Subcutaneous abdominal adipose tissue (tissue), 5 donors: Measurements from ENCODE around the gene HAND1.

ENCODE experiments used
- H3K27ac ChIP-seq: one replicate; pipeline ENCODE4 v1.7.0; 2013; ENCODE audit warnings: low read depth, mild to moderate bottlenecking, inconsistent platforms, low read length, moderate library complexity
- H3K27me3 ChIP-seq, 5 donors: one replicate each; pipeline ENCODE4 v1.7.0; 2013; ENCODE audit warnings: low read length in 5 of 5, inconsistent platforms in 1 of 5; ENCODE audit not compliant: control insufficient read depth in 5 of 5, insufficient read depth in 4 of 5
- H3K36me3 ChIP-seq, 5 donors: one replicate each; pipeline ENCODE4 v1.7.0; 2013; ENCODE audit warnings: low read length in 5 of 5; ENCODE audit not compliant: control insufficient read depth in 5 of 5, insufficient read depth in 5 of 5
- H3K4me1 ChIP-seq, 5 donors: one replicate each; pipeline ENCODE4 v1.7.0; 2013; ENCODE audit warnings: low read length in 5 of 5, mild to moderate bottlenecking in 3 of 5, moderate library complexity in 1 of 5; ENCODE audit not compliant: control insufficient read depth in 5 of 5, insufficient read depth in 5 of 5
- H3K4me3 ChIP-seq, 5 donors: one replicate each; pipeline ENCODE4 v1.7.0; 2013; ENCODE audit warnings: low read length in 5 of 5, low read depth in 1 of 5
- H3K9ac ChIP-seq, 5 donors: one replicate each; pipeline ENCODE4 v1.7.0; 2013; ENCODE audit warnings: low read length in 5 of 5, mild to moderate bottlenecking in 4 of 5, moderate library complexity in 3 of 5
- H3K9me3 ChIP-seq, 5 donors: one replicate each; pipeline ENCODE4 v1.7.0; 2013; ENCODE audit warnings: low read length in 5 of 5; ENCODE audit not compliant: control insufficient read depth in 5 of 5
- donor health status: healthy.
- donor health status: healthy.
- donor health status: healthy.
- donor health status: healthy.
- donor health status: healthy.

The HAND1 gene

GRCh38 chr5:154479944-154480750 lies 2.1 kb upstream of the HAND1 start:
- Histone ChIP-seq H3K27me3 (peaks cover 83 to 100% (median 95%) of the 10 kb centered on the region in 5 donors), H3K9ac (no peak overlapping the region), H3K4me1 (peaks cover 3 to 64% (median 52%) of the 10 kb centered on the region in 5 donors), H3K9me3 (no peaks in the 10 kb centered on the region), H3K36me3 (no peaks in the 10 kb centered on the region), H3K27ac (no peak overlapping the region), H3K4me3 (no peak overlapping the region)

- Histone ChIP-seq H3K27ac (no peak overlapping the region), H3K9me3 (no peaks in the 10 kb centered on the region), H3K27me3 (peaks cover 83 to 100% (median 96%) of the 10 kb centered on the region in 5 donors), H3K4me1 (peaks cover 3 to 59% (median 52%) of the 10 kb centered on the region in 5 donors), H3K4me3 (no peak overlapping the region), H3K36me3 (no peaks in the 10 kb centered on the region), H3K9ac (no peak overlapping the region)
Observed at GRCh38 chr5:154479160-154479943, 1.3 kb upstream of the HAND1 start.

- H3K36me3 ChIP-seq: no peaks in the 10 kb centered on the region
- H3K4me1 ChIP-seq: peaks cover 3 to 59% (median 52%) of the 10 kb centered on the region in 5 donors
- no peak overlapping the region for H3K27ac ChIP-seq
- no peaks in the 10 kb centered on the region for H3K9me3 ChIP-seq
- peak overlapping the region in 1 of 5 donors; percentile 57 for H3K4me3 ChIP-seq
- H3K27me3 ChIP-seq: peaks cover 83 to 100% (median 96%) of the 10 kb centered on the region in 5 donors
- H3K9ac ChIP-seq: no peak overlapping the region
Observed at GRCh38 chr5:154478752-154479159, 729 bp upstream of the HAND1 start.

GRCh38 chr5:154477382-154478223 lies 424 bp downstream of the HAND1 start:
- H3K4me3 ChIP-seq: peak overlapping the region; percentile 13 to 57 (median 53)
- H3K36me3 ChIP-seq: no peaks in the 10 kb centered on the region
- H3K4me1 ChIP-seq: peaks cover 3 to 62% (median 55%) of the 10 kb centered on the region in 5 donors
- H3K9me3 ChIP-seq: no peaks in the 10 kb centered on the region
- no peak overlapping the region for H3K27ac ChIP-seq
- H3K9ac ChIP-seq: no peak overlapping the region
- H3K27me3 ChIP-seq: peaks cover 86 to 100% (median 95%) of the 10 kb centered on the region in 5 donors

GRCh38 chr5:154476354-154477205 lies 1.4 kb downstream of the HAND1 start:
- H3K9me3 ChIP-seq: no peaks in the 10 kb centered on the region
- no peak overlapping the region for H3K27ac ChIP-seq
- H3K4me1 ChIP-seq: peaks cover 3 to 61% (median 55%) of the 10 kb centered on the region in 5 donors
- peaks cover 78 to 99% (median 95%) of the 10 kb centered on the region in 5 donors for H3K27me3 ChIP-seq
- H3K4me3 ChIP-seq: peak overlapping the region in 1 of 5 donors; percentile 57
- H3K36me3 ChIP-seq: no peaks in the 10 kb centered on the region
- no peak overlapping the region for H3K9ac ChIP-seq

GRCh38 chr5:154475591-154476353 lies 2.3 kb downstream of the HAND1 start:
- no peaks in the 10 kb centered on the region for H3K36me3 ChIP-seq
- no peaks in the 10 kb centered on the region for H3K9me3 ChIP-seq
- H3K27ac ChIP-seq: no peak overlapping the region
- peaks cover 3 to 61% (median 57%) of the 10 kb centered on the region in 5 donors for H3K4me1 ChIP-seq
- H3K9ac ChIP-seq: no peak overlapping the region
- H3K27me3 ChIP-seq: peaks cover 77 to 99% (median 95%) of the 10 kb centered on the region in 5 donors
- peak overlapping the region in 1 of 5 donors; percentile 20 for H3K4me3 ChIP-seq

- H3K9me3 ChIP-seq: no peaks in the 10 kb centered on the region
- H3K4me1 ChIP-seq: peaks cover 3 to 61% (median 57%) of the 10 kb centered on the region in 5 donors
- no peak overlapping the region for H3K4me3 ChIP-seq
Observed at GRCh38 chr5:154474396-154475334, 3.4 kb downstream of the HAND1 start.

More at GRCh38 chr5:154474396-154475334, 3.4 kb downstream of the HAND1 start:
- Histone ChIP-seq H3K27me3 (peaks cover 67 to 96% (median 84%) of the 10 kb centered on the region in 5 donors), H3K36me3 (no peaks in the 10 kb centered on the region), H3K9ac (no peak overlapping the region), H3K27ac (no peak overlapping the region)
